Stomach (tissue), 4 donors: ENCODE measurements around the gene RAI1.
A peak's percentile ranks its signal among the peaks of the same experiment; 100 is the strongest.

Source experiments
- CTCF ChIP-seq, 7 experiments: fragments of 450-650 bp in 4 of 7; fragments of 200-600 bp in 3 of 7; sonication (generic) in 3 of 7; IDR thresholded peaks; one replicate each; pipeline ENCODE4 v1.5.1; 2016 to 2019; ENCODE audit warnings: antibody characterized with exemption in 7 of 7, control low read depth in 2 of 7, mild to moderate bottlenecking in 1 of 7
- EP300 ChIP-seq: sonication (generic); formaldehyde crosslinking; IDR thresholded peaks from one replicate; pipeline ENCODE4 v1.6.1; 2017; ENCODE audit warnings: antibody characterized with exemption
- POLR2A ChIP-seq, 4 donors: fragments of 450-650 bp; IDR thresholded peaks; one replicate each; pipeline ENCODE4 v1.6.1; 2016; ENCODE audit warnings: antibody characterized with exemption in 4 of 4, control low read depth in 2 of 4, mild to moderate bottlenecking in 1 of 4, moderate library complexity in 1 of 4
- POLR2AphosphoS5 ChIP-seq, 3 donors: sonication (generic); formaldehyde crosslinking; IDR thresholded peaks; one replicate each; pipeline ENCODE4 v1.6.1; 2016; ENCODE audit warnings: antibody characterized with exemption in 3 of 3

GRCh38 chr17:17752089-17752820 lies 71.0 kb downstream of the RAI1 start:
- TF ChIP-seq CTCF (IDR thresholded peaks at IDR 0.05) (peak in 2 of 7 experiments; percentile 21 to 39), POLR2AphosphoS5 (IDR thresholded peaks at IDR 0.05) (peak in 2 of 3 donors; percentile 37 to 69), POLR2A (IDR thresholded peaks at IDR 0.05) (no peak), EP300 (no peak)
